ENCODE measurements around the gene HECA.

GRCh38 chr6:139124887-139125672 lies 9.8 kb upstream of the HECA start:
- TF ChIP-seq MXI1 (IDR thresholded peaks at IDR 0.05; ENCODE audit: low read depth, low read length) = no peak
- TF ChIP-seq, protein P1, sequence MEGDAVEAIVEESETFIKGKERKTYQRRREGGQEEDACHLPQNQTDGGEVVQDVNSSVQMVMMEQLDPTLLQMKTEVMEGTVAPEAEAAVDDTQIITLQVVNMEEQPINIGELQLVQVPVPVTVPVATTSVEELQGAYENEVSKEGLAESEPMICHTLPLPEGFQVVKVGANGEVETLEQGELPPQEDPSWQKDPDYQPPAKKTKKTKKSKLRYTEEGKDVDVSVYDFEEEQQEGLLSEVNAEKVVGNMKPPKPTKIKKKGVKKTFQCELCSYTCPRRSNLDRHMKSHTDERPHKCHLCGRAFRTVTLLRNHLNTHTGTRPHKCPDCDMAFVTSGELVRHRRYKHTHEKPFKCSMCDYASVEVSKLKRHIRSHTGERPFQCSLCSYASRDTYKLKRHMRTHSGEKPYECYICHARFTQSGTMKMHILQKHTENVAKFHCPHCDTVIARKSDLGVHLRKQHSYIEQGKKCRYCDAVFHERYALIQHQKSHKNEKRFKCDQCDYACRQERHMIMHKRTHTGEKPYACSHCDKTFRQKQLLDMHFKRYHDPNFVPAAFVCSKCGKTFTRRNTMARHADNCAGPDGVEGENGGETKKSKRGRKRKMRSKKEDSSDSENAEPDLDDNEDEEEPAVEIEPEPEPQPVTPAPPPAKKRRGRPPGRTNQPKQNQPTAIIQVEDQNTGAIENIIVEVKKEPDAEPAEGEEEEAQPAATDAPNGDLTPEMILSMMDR (IDR thresholded peaks at IDR 0.05 in 2 of 3, conservative IDR thresholded peaks at IDR 0.05 in 1 of 3; ENCODE audit: control insufficient read depth in 2 of 3, extremely low read depth in 1 of 3, insufficient read depth in 1 of 3, low read depth in 3 of 3, low read length in 3 of 3) = peak; percentile 51 to 75 (median 66); a peak in 5 of 6 replicates
